B cell (primary cell): ENCODE measurements around the gene TMEM106C. TPM values are rescaled to one million over a fixed set of nuclear protein-coding genes. Genes with fewer than 3 reads are reported as not detected.

Experiments used
- ATAC-seq: fragments of 200-7000 bp; cut with Tn5 transposase; one replicate; pipeline ENCODE4 v1.10.0; 2021; ENCODE audit warnings: low read depth, mild to moderate bottlenecking, moderate number of reproducible peaks, moderate library complexity
- CTCF ChIA-PET: fragments of 350-600 bp; sonication (Branson Sonifier 250); formaldehyde crosslinking; loops from one replicate; lab custom pipeline; 2021; ENCODE audit warnings: antibody characterized with exemption, inconsistent platforms; lab: Charles Lee
- POLR2A ChIA-PET: fragments of 350-600 bp; sonication (Branson Sonifier 250); formaldehyde crosslinking; loops from one replicate; lab custom pipeline; 2021; ENCODE audit warnings: antibody characterized with exemption; lab: Charles Lee
- DNase-seq: peaks from one replicate; pipeline ENCODE4 v3.0.0; 2013
- H2AFZ ChIP-seq: 2 replicates; pipeline ENCODE4 v1.6.1; 2012; ENCODE audit warnings: mild to moderate bottlenecking, low read depth, low read length; ENCODE audit not compliant: insufficient read depth, poor library complexity, severe bottlenecking
- H3K27ac ChIP-seq, 2 donors: 1 replicate in 1 of 2; 2 replicates in 1 of 2; pipeline ENCODE4 v1.5.1; 2012 to 2013; ENCODE audit warnings: low read length in 2 of 2, mild to moderate bottlenecking in 2 of 2, moderate library complexity in 1 of 2
- H3K27me3 ChIP-seq, 4 experiments: fragments of 200-600 bp in 1 of 4; sonication (generic) in 1 of 4; replicated peaks in 1 of 4; 1 replicate in 2 of 4; 2 replicates in 2 of 4; pipeline versions ENCODE4 v1.6.1 to v1.7.0; 2013 to 2016; ENCODE audit warnings: low read length in 3 of 4, mild to moderate bottlenecking in 2 of 4, mixed read lengths in 1 of 4, moderate library complexity in 1 of 4; ENCODE audit not compliant: insufficient read depth in 4 of 4, control insufficient read depth in 3 of 4; ENCODE audit errors: control extremely low read depth in 1 of 4
- H3K36me3 ChIP-seq, 2 experiments: replicated peaks in 1 of 2; 1 replicate in 1 of 2; 2 replicates in 1 of 2; pipeline versions ENCODE4 v1.6.1 to v1.7.1; 2013; ENCODE audit warnings: low read length in 1 of 2; ENCODE audit not compliant: insufficient read depth in 2 of 2, control insufficient read depth in 1 of 2; ENCODE audit errors: control extremely low read depth in 1 of 2, extremely low read depth in 1 of 2
- H3K4me1 ChIP-seq, 2 donors: fragments of 200-600 bp in 1 of 2; sonication (generic) in 1 of 2; 1 replicate in 1 of 2; 2 replicates in 1 of 2; pipeline versions ENCODE4 v1.5.1 to v1.6.1; 2013 to 2017; ENCODE audit warnings: low read length in 2 of 2; ENCODE audit not compliant: control insufficient read depth in 2 of 2, insufficient read depth in 2 of 2
- H3K4me2 ChIP-seq: replicated peaks from 2 replicates; pipeline ENCODE3; 2012; ENCODE audit warnings: mild to moderate bottlenecking, low read depth, low read length; ENCODE audit not compliant: poor library complexity, severe bottlenecking
- H3K4me3 ChIP-seq, 5 experiments: fragments of 200-600 bp in 1 of 5; sonication (generic) in 1 of 5; 1 replicate in 3 of 5; 2 replicates in 2 of 5; pipeline versions ENCODE4 v1.5.1 to v1.7.0; 2011 to 2016; ENCODE audit warnings: low read length in 4 of 5, mild to moderate bottlenecking in 4 of 5, low read depth in 2 of 5, control low read depth in 1 of 5, moderate library complexity in 1 of 5; ENCODE audit not compliant: insufficient read depth in 1 of 5; ENCODE audit errors: control extremely low read depth in 1 of 5, extremely low read depth in 1 of 5
- H3K79me2 ChIP-seq: fragments of 200-600 bp; sonication (generic); one replicate; pipeline ENCODE4 v1.6.0; 2016; ENCODE audit warnings: low read length; ENCODE audit not compliant: control insufficient read depth, insufficient read depth
- H3K9ac ChIP-seq: fragments of 200-600 bp; sonication (generic); 2 replicates; pipeline ENCODE4 v1.6.1; 2017; ENCODE audit warnings: mild to moderate bottlenecking, low read length, moderate library complexity
- H3K9me3 ChIP-seq, 3 donors: one replicate each; pipeline versions ENCODE4 v1.6.1 to v1.7.1; 2013; ENCODE audit warnings: low read length in 2 of 3; ENCODE audit not compliant: control insufficient read depth in 2 of 3, insufficient read depth in 1 of 3; ENCODE audit errors: control extremely low read depth in 1 of 3
- H4K20me1 ChIP-seq: 2 replicates; pipeline ENCODE4 v1.6.0; 2012; ENCODE audit warnings: mild to moderate bottlenecking, low read length; ENCODE audit not compliant: insufficient read depth, control insufficient read depth, poor library complexity, severe bottlenecking
- H3K27ac Mint-ChIP-seq: one replicate; pipeline ENCODE4 v1.8.0; 2021; ENCODE audit warnings: mixed read lengths
- H3K27me3 Mint-ChIP-seq: one replicate; pipeline ENCODE4 v1.8.0; 2021; ENCODE audit warnings: mixed read lengths
- H3K4me1 Mint-ChIP-seq: one replicate; pipeline ENCODE4 v1.8.0; 2021; ENCODE audit warnings: mixed read lengths
- H3K4me3 Mint-ChIP-seq: one replicate; pipeline ENCODE4 v1.8.0; 2021; ENCODE audit warnings: mixed read lengths
- H3K9me3 Mint-ChIP-seq: one replicate; pipeline ENCODE4 v1.8.0; 2022; ENCODE audit warnings: mixed read lengths; ENCODE audit not compliant: insufficient read depth
- CTCF ChIP-seq: fragments of 200-600 bp; IDR thresholded peaks from one replicate; pipeline ENCODE4 v1.8.0; 2022; ENCODE audit warnings: antibody characterized with exemption, mild to moderate bottlenecking
- EZH2 ChIP-seq: IDR thresholded peaks from 2 replicates; pipeline ENCODE4 v1.6.1; 2012; ENCODE audit warnings: borderline replicate concordance, low read depth, mild to moderate bottlenecking, moderate library complexity, low read length; ENCODE audit not compliant: insufficient read depth, poor library complexity, severe bottlenecking
- WGBS: methylation state at CpG from one replicate; pipeline ENCODE4 v1.1.5; 2013; ENCODE audit warnings: missing lambda C conversion rate; ENCODE audit not compliant: insufficient coverage; 5-methylcytosine and 5-hydroxymethylcytosine counted together
- intact Hi-C: fragments of 100-400 bp; cut with micrococcal nuclease; formaldehyde crosslinking; loops from one replicate; pipeline ENCODE4 v1.10.0; 2022
- polyA plus RNA-seq: library from polyadenylated mRNA; depleted of rRNA; stranded (reverse); fragments of >200 nt; gene quantifications from 2 replicates; pipeline ENCODE4 v1.2.3, GENCODE V29; 2012
- total RNA-seq, 2 donors: library from RNA; stranded (reverse); fragments of 120-200 nt in 1 of 2; gene quantifications; 1 replicate in 1 of 2; 2 replicates in 1 of 2; pipeline versions ENCODE4 v1.2.3 to v1.2.4, GENCODE V29; 2013 to 2022

Gene TMEM106C
- total and polyA plus RNA-seq, 2 donors (not counting 1 experiment from before 2014, with no cell fraction given) = 37.5 to 44.2 TPM

DNA sequence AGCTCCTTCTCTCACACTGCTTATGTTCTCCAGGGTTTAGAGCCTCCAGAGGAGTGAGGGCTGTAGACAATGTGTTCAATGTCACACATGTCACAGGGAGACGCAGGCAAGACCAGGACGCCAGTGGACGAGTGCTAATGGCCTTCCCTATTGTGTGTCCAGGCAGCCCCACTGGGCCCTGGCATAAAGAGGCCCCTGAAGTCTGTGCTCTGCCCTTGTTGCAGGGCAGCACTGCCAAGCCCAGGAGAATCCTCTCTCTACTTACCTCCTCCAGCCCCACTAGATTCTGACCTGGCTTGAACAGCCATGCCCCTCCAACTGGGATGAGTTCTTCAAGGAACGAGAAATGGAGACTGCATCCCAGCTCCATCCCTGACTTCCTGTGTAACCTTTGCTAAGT lies 24.8 kb upstream of the TMEM106C start:
- Histone ChIP-seq H2AFZ (no peak overlapping the region), H3K4me1 (peaks cover 0 to 4% of the 10 kb centered on the region in 2 donors), H3K27ac (no peak overlapping the region), H4K20me1 (no peaks in the 10 kb centered on the region), H3K4me3 (no peak overlapping the region), H3K36me3 (no peaks in the 10 kb centered on the region), H3K27me3 (peaks cover 0 to 8% (median 2%) of the 10 kb centered on the region in 4 experiments), H3K79me2 (no peaks in the 10 kb centered on the region), H3K4me2 (no peak overlapping the region), H3K9me3 (peaks cover 0 to 7% (median 0%) of the 10 kb centered on the region in 3 donors), H3K9ac (no peak overlapping the region)
- intact Hi-C loops = no loop called here
- H3K27me3 Mint-ChIP-seq = peaks cover 43% of the 10 kb centered on the region
- DNase-seq (no peak), ATAC-seq (no peak)
- no peak overlapping the region for H3K4me3 Mint-ChIP-seq
- POLR2A ChIA-PET = no interaction called here
- no peaks in the 10 kb centered on the region for H3K9me3 Mint-ChIP-seq
- no peak overlapping the region for H3K27ac Mint-ChIP-seq
- CTCF ChIA-PET = no interaction called here
- 95% methylated on average over 3 of the region's 4 CpGs for WGBS
- TF ChIP-seq EZH2 = no peak
- TF ChIP-seq CTCF = no peak
- peaks cover 2% of the 10 kb centered on the region for H3K4me1 Mint-ChIP-seq

DNA sequence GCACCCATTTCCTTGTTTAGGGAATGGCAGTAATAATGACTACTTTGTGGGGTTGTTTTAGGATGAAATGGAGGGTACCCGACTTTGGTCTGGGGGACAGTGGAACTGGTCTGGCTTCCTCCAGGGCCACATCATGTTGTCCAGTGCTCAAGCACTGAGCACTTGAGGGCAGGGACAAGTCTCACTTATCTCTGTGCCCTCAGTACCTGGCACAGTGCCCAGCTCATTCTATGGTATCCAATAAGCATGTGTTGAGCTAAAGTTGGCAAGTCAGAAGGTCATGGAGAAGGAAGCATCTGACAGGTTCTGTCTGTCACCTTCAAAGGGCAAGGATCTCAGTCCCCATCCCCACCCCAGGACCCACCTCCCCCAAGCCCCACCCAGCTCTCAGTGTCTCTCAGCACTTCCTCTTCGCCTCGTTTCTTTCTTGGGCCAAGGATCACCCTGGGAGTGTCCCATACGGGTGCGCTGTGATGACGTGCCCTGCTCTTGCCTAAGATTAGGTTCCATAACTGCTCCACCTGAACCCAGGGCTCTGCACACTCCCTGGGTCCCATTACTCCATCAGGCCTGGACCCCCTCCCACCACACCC lies 24.3 kb upstream of the TMEM106C start:
- Mint-ChIP-seq H3K27ac (no peak overlapping the region), H3K4me1 (peaks cover 2% of the 10 kb centered on the region), H3K9me3 (no peaks in the 10 kb centered on the region), H3K27me3 (peaks cover 41% of the 10 kb centered on the region), H3K4me3 (no peak overlapping the region)
- no peaks in the 10 kb centered on the region for H4K20me1 ChIP-seq
- H3K79me2 ChIP-seq = no peaks in the 10 kb centered on the region
- CTCF ChIA-PET = no interaction called here
- peaks cover 0 to 8% (median 2%) of the 10 kb centered on the region in 4 experiments for H3K27me3 ChIP-seq
- no peak overlapping the region for H3K4me3 ChIP-seq
- no peak overlapping the region for H3K4me2 ChIP-seq
- WGBS = 85% methylated on average over 6 of the region's 6 CpGs
- H3K27ac ChIP-seq = no peak overlapping the region
- no peak overlapping the region for H3K9ac ChIP-seq
- intact Hi-C loops = no loop called here
- no peak overlapping the region for H2AFZ ChIP-seq
- TF ChIP-seq EZH2 (no peak), CTCF (no peak)
- ATAC-seq (no peak), DNase-seq (no peak)
- H3K9me3 ChIP-seq = peaks cover 0 to 9% (median 0%) of the 10 kb centered on the region in 3 donors
- peaks cover 0 to 4% of the 10 kb centered on the region in 2 donors for H3K4me1 ChIP-seq
- POLR2A ChIA-PET = no interaction called here
- no peaks in the 10 kb centered on the region for H3K36me3 ChIP-seq
